IMR-90 (cell line): ENCODE results near the gene PTX3. TPM values are rescaled to one million over a fixed set of nuclear protein-coding genes. Genes with fewer than 3 reads are reported as not detected.

Experiments
- ATAC-seq: fragments of 200-7000 bp; cut with Tn5 transposase; 2 replicates; pipeline ENCODE4 v1.9.1; 2020; ENCODE audit warnings: low read depth, mild to moderate bottlenecking, moderate library complexity
- BruUV-seq: library from RNA; stranded (reverse); fragments of 400-500 nt; replicated peaks from 2 replicates; lab custom pipeline; 2021; lab: Mats Ljungman, UMichigan
- CTCF ChIA-PET: fragments of 300-600 bp; formaldehyde crosslinking; extraction: SDS; loops from one replicate; lab custom pipeline; 2021; ENCODE audit warnings: antibody characterized with exemption; lab: Yijun Ruan, JAX
- POLR2A ChIA-PET: fragments of 300-600 bp; sonication (Branson Sonifier 250); formaldehyde crosslinking; loops from one replicate; lab custom pipeline; 2022; ENCODE audit warnings: antibody characterized with exemption; ENCODE audit not compliant: unreplicated experiment; lab: Charles Lee
- DNase-seq: peaks from one replicate; pipeline ENCODE4 v3.0.0; 2013
- H2AFZ ChIP-seq: replicated peaks from 2 replicates; pipeline ENCODE3; 2013; ENCODE audit warnings: low read length, mild to moderate bottlenecking; ENCODE audit not compliant: poor library complexity
- H2AK5ac ChIP-seq: 2 replicates; pipeline ENCODE4 v1.6.1; 2013; ENCODE audit warnings: low read depth, low read length, inconsistent platforms
- H2AK9ac ChIP-seq: replicated peaks from 2 replicates; pipeline ENCODE3; 2013; ENCODE audit warnings: mild to moderate bottlenecking, low read depth, low read length, moderate library complexity; ENCODE audit not compliant: poor library complexity
- H2BK120ac ChIP-seq: 2 replicates; pipeline ENCODE4 v1.6.1; 2013; ENCODE audit warnings: low read depth, low read length, inconsistent platforms
- H2BK15ac ChIP-seq: 3 replicates; pipeline ENCODE4 v1.6.1; 2013; ENCODE audit warnings: low read depth, low read length, inconsistent platforms
- H2BK20ac ChIP-seq: 2 replicates; pipeline ENCODE4 v1.6.1; 2013; ENCODE audit warnings: low read depth, mild to moderate bottlenecking, inconsistent platforms, low read length, moderate library complexity
- H2BK5ac ChIP-seq: 2 replicates; pipeline ENCODE4 v1.6.1; 2013; ENCODE audit warnings: mild to moderate bottlenecking, low read depth, low read length, inconsistent platforms; ENCODE audit not compliant: poor library complexity, severe bottlenecking
- H3K14ac ChIP-seq: replicated peaks from 2 replicates; pipeline ENCODE4 v1.6.1; 2013; ENCODE audit warnings: low read depth, low read length, inconsistent platforms
- H3K18ac ChIP-seq: 2 replicates; pipeline ENCODE4 v1.6.1; 2013; ENCODE audit warnings: low read depth, low read length, control low read depth
- H3K23ac ChIP-seq: 2 replicates; pipeline ENCODE4 v1.6.1; 2013; ENCODE audit warnings: low read depth, low read length, inconsistent platforms
- H3K27ac ChIP-seq: 2 replicates; pipeline ENCODE4 v1.5.1; 2013; ENCODE audit warnings: mild to moderate bottlenecking, control low read depth, low read length; ENCODE audit not compliant: insufficient read depth
- H3K27me3 ChIP-seq: 2 replicates; pipeline ENCODE4 v1.6.1; 2013; ENCODE audit warnings: low read length; ENCODE audit not compliant: control insufficient read depth, insufficient read depth
- H3K36me3 ChIP-seq: 2 replicates; pipeline ENCODE4 v1.6.1; 2013; ENCODE audit warnings: low read length, mixed read lengths; ENCODE audit not compliant: control insufficient read depth, insufficient read depth
- H3K4ac ChIP-seq: 2 replicates; pipeline ENCODE4 v1.6.1; 2013; ENCODE audit warnings: low read depth, low read length, inconsistent platforms
- H3K4me1 ChIP-seq: 2 replicates; pipeline ENCODE4 v1.6.1; 2013; ENCODE audit warnings: low read length, mixed read lengths; ENCODE audit not compliant: control insufficient read depth, insufficient read depth
- H3K4me2 ChIP-seq: 2 replicates; pipeline ENCODE4 v1.6.1; 2013; ENCODE audit warnings: low read depth, mild to moderate bottlenecking, control low read depth, low read length, moderate library complexity
- H3K4me3 ChIP-seq: 2 replicates; pipeline ENCODE4 v1.5.1; 2013; ENCODE audit warnings: low read depth, mild to moderate bottlenecking, control low read depth, low read length, moderate library complexity; ENCODE audit not compliant: insufficient read depth
- H3K56ac ChIP-seq: 2 replicates; pipeline ENCODE4 v1.6.1; 2013; ENCODE audit warnings: low read length, inconsistent platforms; ENCODE audit not compliant: insufficient read depth; ENCODE audit errors: extremely low read depth
- H3K79me1 ChIP-seq, 2 experiments: 2 replicates each; pipeline ENCODE4 v1.6.1; 2013; ENCODE audit warnings: low read length in 2 of 2, inconsistent platforms in 1 of 2, low read depth in 1 of 2
- H3K9ac ChIP-seq: 2 replicates; pipeline ENCODE4 v1.6.1; 2013; ENCODE audit warnings: low read depth, low read length, control low read depth
- H3K9me1 ChIP-seq: 2 replicates; pipeline ENCODE4 v1.6.1; 2013; ENCODE audit warnings: low read length, inconsistent platforms; ENCODE audit not compliant: insufficient read depth
- H3K9me3 ChIP-seq: 2 replicates; pipeline ENCODE4 v1.6.1; 2013; ENCODE audit warnings: low read length; ENCODE audit not compliant: control insufficient read depth, insufficient read depth
- H4K20me1 ChIP-seq: 2 replicates; pipeline ENCODE4 v1.6.1; 2013; ENCODE audit warnings: low read length, inconsistent platforms; ENCODE audit not compliant: insufficient read depth
- H4K5ac ChIP-seq: 2 replicates; pipeline ENCODE4 v1.6.1; 2013; ENCODE audit warnings: mild to moderate bottlenecking, low read depth, low read length, control low read depth
- H4K8ac ChIP-seq, 2 experiments: 2 replicates each; pipeline ENCODE4 v1.6.1; 2013; ENCODE audit warnings: low read depth in 2 of 2, low read length in 2 of 2, control low read depth in 1 of 2, inconsistent platforms in 1 of 2
- H4K91ac ChIP-seq: 2 replicates; pipeline ENCODE4 v1.6.1; 2013; ENCODE audit warnings: low read depth, low read length, inconsistent platforms; ENCODE audit not compliant: insufficient read depth
- FOS ChIP-seq: fragments of 150-350 bp; IDR thresholded peaks from 2 replicates; pipeline ENCODE4 v1.6.1; 2016; ENCODE audit warnings: low read depth, low read length
- RCOR1 ChIP-seq: IDR thresholded peaks from 2 replicates; pipeline ENCODE4 v1.6.1; 2012; ENCODE audit warnings: mild to moderate bottlenecking, low read length, improper control_type of control experiment; ENCODE audit not compliant: insufficient replicate concordance
- WGBS, 2 experiments: methylation state at CpG; one replicate each; pipeline versions ENCODE4 v1.1.5 to v1.1.7; 2013; ENCODE audit warnings: missing lambda C conversion rate in 2 of 2; ENCODE audit not compliant: insufficient read length in 1 of 2; ENCODE audit errors: extremely low coverage in 2 of 2; 5-methylcytosine and 5-hydroxymethylcytosine counted together
- dilution Hi-C: fragments of 300-500 bp; cut with HindIII; formaldehyde crosslinking; loops from one replicate; pipeline ENCODE4 v1.14.3; 2018; ENCODE audit warnings: low sequenced_read_pairs; ENCODE audit not compliant: unreplicated experiment
- in situ Hi-C: fragments of 300-500 bp; cut with MboI; formaldehyde crosslinking; loops from 3 replicates; pipeline ENCODE4 v1.14.3; 2019; ENCODE audit warnings: low sequenced_read_pairs, inconsistent platforms, mixed read lengths
- intact Hi-C: fragments of 100-400 bp; cut with micrococcal nuclease; formaldehyde crosslinking; loops from 2 replicates; pipeline ENCODE4 v1.10.0; 2022
- polyA plus RNA-seq, 3 experiments: library from polyadenylated mRNA; depleted of rRNA; stranded (reverse); fragments of >200 nt; gene quantifications; 2 replicates each; pipeline ENCODE4 v1.2.3, GENCODE V29; 2012; ENCODE audit warnings: low replicate concordance in 1 of 3
- total RNA-seq: library from RNA; depleted of rRNA; stranded (reverse); fragments of >200 nt; gene quantifications from 2 replicates; pipeline ENCODE4 v1.2.3, GENCODE V29; 2012

Gene PTX3
- total and polyA plus RNA-seq, 2 of the 4 experiments (the other 2 are of a cell fraction): 97.9 to 135 TPM

- ChIA-PET CTCF (no interaction called here), POLR2A (no interaction called here)
- H2BK5ac ChIP-seq: no peak overlapping the region
- peaks cover 0 to 12% of the 10 kb centered on the region in 2 experiments; a peak in 2 of 4 replicates for H3K79me1 ChIP-seq
- no peaks in the 10 kb centered on the region for H3K27me3 ChIP-seq
- no peak overlapping the region for H3K4me3 ChIP-seq
- H3K23ac ChIP-seq: no peak overlapping the region
- no peak overlapping the region for H3K18ac ChIP-seq
- H2BK120ac ChIP-seq: no peak overlapping the region
- no peak for ATAC-seq
- no CpG with 5 or more reads among the region's 3 CpGs for WGBS, 2 experiments
- no peak overlapping the region for H4K8ac ChIP-seq
- H3K56ac ChIP-seq: no peak overlapping the region
- no peak for DNase-seq
- no peak overlapping the region for H4K91ac ChIP-seq
- H3K4me2 ChIP-seq: no peak overlapping the region
- in situ Hi-C loops: no loop called here
- H2BK20ac ChIP-seq: no peak overlapping the region
- dilution Hi-C loops: no loop called here
- no peaks in the 10 kb centered on the region for H4K20me1 ChIP-seq
- no peaks in the 10 kb centered on the region for H3K36me3 ChIP-seq
- no TSS peak for BruUV-seq
- TF ChIP-seq RCOR1: no peak
- no peak for TF ChIP-seq FOS
- no peak overlapping the region for H2AK5ac ChIP-seq
- H3K9me1 ChIP-seq: peaks cover 11% of the 10 kb centered on the region
- H4K5ac ChIP-seq: no peak overlapping the region
- peak overlapping the region; percentile 21; the same call in 1 of the 3 replicates for H2BK15ac ChIP-seq
- 0 out of 2 replicates have a peak overlapping the region, but pooled peaks have one; percentile 10 for H3K14ac ChIP-seq
- intact Hi-C loops: no loop called here
- H3K9me3 ChIP-seq: no peaks in the 10 kb centered on the region
- H3K27ac ChIP-seq: no peak overlapping the region
- H2AFZ ChIP-seq: no peak overlapping the region
- H3K4ac ChIP-seq: no peak overlapping the region; the same call in 1 of the 2 replicates
- no peak overlapping the region for H3K9ac ChIP-seq
- peaks cover 2% of the 10 kb centered on the region; the same call in 1 of the 2 replicates for H3K4me1 ChIP-seq
- no peak overlapping the region for H2AK9ac ChIP-seq
Measured at GRCh38 chr3:157420606-157421130, 16.0 kb upstream of the PTX3 start.
